NCI-H1417 (cell line): Measurements from ENCODE around the gene UBE4B.

ENCODE experiments used
- DNase-seq, 3 experiments: peaks; one replicate each; lab custom pipeline; 2025; lab: John Stamatoyannopoulos, UW

UBE4B gene

DNA sequence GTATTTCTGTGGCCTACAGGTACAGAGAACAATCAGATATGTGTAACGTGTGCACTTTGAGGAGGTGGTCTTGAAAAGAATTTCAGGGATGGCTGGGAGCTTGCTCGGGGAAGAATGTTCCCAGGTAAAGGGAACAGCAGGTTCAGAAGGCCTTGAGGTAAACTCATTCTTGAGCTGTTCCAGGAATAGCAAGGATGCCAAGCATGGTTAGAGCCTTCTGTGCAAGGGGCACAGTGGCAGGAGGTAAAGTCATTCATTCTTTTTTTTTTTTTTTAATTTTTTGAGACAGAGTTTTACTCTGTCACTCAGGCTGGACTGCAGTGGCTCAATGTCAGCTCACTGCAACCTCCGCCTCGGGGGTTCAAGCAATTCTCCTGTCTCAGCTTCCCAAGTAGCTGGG lies 10.0 kb downstream of the UBE4B start:
- no peak for DNase-seq

DNA sequence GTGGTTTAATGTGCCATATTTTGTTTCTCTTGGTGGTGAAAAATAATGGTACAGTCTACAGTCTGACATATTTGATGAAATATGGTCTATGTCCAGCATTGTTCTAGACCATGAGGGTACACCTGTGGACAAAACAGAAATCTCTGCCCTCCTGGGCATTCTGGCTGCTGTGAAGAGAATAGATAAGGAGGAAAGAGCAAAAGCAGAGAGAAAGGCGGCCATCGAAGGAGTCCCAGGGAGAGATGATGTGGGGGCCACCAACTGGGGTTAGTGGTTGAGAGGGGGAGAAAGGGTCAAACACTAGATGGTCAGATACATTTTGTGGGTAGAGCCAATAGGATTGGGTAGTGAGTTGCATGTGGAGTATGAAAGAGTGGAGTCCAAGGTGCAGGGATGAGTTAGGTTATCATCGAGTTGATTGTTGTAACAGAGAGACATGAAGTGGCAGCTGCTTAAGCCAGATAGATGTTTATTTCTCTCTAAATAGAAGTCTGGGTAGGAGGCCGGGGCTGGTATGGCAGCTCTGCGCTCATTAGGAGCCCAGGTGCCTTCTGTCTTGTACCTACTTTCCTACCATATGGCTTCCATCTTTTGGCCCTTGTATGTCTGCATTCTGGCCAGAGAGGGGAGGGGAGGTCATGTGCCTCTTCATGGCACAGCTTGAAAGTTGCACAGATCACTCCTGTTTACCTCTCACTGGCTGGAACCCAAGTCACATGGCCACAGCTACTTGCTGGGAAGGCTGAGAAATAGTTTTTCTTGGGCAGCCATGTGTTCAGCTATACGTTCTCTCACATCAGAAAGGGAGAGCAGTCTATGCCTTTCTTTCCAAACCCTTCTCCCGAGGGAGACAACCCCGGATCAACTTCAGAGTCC lies 13.0 kb downstream of the UBE4B start:
- no peak for DNase-seq

DNA sequence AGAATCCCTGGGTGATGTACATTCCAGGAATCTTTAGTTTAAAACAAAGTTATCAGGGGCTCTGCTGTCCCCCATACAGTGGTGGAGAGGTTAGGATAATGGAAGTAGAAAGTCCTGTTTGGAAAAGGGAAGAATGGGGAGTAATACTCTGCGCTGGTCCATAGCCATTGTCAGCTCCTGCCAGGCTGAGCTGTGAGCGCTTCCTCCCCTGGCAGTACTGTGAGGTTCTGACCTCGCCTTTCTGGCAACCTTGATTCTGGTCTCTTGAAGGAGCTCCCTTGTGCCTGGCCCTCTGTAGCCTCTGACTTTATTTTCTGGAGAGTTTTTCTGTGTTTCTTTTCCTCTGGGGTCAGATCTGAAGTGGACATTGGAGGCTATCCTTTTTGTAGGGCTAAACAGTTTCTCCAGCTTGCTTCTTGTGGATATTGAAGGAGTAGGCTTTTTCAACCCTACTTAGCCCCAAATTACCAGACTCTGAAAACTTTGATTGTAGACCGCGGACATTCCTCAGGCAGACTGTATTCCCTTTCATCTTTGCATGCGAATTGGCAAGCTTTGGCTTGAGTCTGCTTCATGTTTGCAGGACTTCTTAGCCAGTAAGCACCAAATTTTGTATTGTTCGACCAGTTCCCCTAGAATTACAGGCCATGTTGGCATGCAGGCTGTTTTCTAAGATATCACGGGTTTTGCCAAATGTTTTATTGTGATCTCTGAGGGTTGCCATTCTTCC lies 13.8 kb downstream of the UBE4B start:
- DNase-seq: no peak

DNA sequence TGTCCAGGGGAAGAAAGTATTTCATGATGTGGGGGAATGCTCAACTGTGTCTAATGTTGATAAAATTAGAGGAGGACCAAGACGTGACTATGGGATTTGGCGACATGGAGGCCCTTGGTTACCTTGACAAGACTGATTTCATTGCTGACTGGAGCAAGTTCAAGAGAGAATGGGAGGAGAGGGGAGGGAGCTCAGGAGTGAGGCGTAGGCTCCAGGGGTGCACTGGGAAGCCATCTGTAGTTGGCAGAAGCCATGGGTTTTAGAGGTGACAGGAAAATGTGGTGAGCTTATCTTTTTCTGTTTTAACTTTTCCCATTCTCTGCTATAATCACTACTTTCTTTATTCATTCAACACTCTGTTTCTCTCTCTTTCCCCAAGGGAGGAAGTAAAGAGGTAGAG lies 15.8 kb downstream of the UBE4B start:
- no peak for DNase-seq

DNA sequence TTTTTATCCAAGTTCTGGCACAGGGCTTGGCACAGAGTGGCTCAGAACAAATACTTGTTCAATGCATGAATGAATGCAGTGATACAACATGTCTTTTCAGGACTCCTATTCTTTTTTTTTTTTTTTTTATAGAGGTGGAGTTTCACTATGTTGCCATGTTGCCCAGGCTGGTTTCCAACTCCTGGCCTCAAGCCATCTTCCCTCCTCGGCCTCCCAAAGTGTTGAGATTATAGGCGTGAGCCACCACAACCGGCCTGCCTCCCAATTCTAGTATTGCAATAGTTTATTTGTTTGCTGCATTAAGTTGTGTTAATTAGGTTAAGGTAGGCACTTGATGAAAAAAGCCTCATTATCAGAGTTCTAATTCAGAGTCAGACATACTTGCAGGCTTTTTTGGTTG lies 17.9 kb downstream of the UBE4B start:
- DNase-seq: no peak

DNA sequence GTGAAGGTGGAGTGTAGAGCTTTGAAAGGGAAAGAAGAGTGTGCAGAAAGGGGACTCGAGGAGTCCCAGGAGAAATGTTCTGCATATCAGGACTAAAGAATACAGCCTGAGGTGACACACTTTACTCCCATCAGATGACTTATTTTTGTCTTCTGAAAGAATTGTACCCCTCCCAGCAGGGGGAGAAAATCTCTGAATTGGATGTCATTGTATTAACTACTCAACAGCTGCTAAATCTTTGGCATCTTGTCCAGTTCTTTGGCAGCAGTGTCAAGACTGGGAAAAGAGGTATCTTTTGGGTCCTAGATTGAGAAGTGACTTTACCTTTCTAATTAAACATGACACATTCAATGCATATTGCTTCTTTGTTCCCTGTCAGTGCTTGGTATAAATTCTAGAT lies 18.9 kb downstream of the UBE4B start:
- no peak for DNase-seq

DNA sequence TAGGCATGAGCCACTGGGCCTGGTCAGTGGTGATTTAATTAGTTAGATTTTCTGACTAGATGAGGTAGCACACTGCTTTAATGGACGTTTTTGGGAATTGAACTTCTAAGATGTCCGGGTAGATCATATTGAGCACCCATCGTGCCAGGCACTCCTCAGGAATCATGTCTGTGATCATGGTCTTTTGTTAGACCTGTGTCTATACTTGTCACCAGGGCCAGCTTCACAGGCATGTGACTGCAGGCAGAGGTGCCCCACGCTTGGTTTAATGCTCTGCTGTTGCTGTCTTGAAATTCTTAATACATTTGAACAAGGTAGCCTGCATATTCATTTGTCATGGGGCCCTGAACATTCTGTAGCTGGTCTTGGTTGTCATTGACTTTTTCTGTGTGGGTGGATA lies 19.6 kb downstream of the UBE4B start:
- DNase-seq: no peak

DNA sequence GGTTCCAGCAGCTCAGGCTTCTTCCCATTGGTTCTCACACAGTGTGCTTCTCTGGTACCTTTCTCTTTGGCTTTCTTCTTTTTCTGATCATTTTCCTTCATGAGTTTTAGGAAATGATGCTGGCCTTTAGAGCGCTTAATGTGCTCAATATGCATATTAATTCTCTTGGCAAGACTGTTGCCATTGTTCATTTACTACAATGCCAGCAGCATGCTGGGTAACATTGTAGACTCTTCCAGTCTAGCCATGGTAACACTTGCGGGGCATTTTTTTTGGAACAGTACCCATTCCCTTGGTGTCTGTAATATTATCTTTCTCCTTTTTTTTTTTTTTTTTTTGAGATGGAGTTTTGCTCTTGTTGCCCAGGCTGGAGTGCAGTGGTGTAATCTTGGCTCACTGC lies 21.7 kb downstream of the UBE4B start:
- DNase-seq: no peak

- peak in 1 of 3 experiments; percentile 25 for DNase-seq
Observed at GRCh38 chr1:10056599-10056987, 23.8 kb downstream of the UBE4B start.

DNA sequence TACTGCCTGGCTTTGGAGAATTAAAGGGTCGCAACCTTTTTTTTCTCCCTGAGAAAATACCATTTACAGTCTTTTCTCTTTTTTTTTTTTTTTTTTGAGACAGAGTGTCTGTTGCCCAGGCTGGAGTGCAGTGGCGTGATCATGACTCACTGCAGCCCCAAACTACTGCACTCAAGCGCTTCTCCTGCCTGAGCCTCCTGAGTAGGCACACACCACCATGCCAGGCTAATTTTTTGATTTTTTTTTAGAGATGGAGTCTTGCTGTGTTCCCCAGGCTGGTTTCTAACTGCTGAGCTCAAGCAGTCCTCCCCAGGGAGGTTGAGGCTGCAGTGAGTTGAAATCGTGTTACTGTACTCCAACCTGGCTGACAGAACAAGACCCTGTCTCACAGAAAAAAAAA lies 24.6 kb downstream of the UBE4B start:
- no peak for DNase-seq

DNA sequence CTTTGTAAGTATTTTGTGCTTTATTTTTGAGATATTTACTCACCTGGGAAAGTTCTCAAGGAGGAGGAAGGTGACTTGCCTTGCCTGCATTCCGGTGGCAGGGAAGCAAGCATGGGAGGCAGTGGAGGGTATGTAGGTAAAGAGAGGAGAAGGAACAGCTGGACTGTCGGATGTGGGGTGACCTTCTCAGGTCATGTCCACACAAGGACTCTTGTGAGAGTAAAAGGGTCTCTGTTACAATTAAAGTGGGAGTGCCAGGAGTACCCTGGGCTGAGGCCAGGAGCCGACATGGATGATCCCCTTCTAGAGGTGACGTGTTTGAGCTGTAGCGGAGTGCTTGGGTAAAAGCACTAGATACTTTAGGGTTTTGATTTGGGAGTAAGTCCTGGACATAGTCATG lies 25.0 kb downstream of the UBE4B start:
- DNase-seq: no peak

GRCh38 chr1:10059342-10059718 lies 26.6 kb downstream of the UBE4B start:
- no peak for DNase-seq

DNA sequence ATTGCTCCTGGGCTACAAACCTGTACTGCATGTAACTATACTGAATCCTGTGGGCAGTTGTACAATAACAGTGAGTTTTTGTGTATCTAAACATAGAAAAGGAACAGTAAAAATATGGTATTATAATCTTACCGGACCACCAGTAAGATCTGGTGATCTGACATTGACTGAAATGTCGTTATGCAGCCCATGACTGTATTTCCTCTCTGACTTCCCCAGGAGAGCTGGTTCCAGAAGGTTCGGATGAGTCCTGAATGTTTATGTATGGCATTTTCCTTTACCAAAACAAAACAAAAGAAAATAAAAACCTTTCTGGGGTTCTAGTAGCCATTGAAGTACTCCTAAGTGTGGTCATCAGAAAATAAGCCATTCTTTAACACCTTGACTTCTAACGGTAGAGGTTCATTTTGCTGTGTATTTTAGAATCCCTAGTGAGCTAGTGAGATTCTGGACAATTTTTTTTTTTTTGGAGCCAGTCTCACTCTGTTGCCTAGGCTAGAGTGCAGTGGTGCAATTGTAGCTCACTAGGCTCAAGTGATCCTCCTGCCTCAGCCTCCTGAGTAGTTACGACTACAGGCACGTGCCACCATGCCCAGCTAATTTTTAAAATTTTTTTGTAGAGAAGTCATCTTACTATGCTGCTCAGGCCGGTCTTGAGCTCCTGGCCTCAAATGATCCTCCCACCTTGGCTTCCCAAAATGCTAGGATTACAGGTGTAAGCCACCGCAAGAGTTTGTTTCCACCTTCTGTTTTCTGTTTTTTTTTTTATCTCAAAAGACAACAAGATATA lies 27.7 kb downstream of the UBE4B start:
- DNase-seq: no peak

GRCh38 chr1:10061276-10061675 lies 28.5 kb downstream of the UBE4B start:
- no peak for DNase-seq

DNA sequence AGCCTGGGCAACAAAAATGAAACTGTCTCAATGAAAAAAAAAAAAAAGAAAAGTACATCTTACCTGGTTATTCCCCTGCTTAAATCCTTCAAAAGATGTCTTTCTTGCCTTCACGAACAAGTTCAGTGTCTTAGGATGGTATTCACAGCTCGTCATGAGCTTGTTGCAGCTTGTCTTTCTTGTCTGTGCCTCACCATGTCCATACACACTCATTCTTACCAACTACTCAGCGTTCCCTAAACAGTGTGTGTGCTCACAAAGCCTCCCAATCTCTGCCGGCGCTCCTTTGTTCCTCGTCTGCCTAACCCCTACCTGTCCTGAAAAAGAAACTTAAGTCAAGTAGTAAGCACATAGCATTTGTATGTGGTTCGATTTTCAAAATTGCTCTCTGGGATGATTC lies 31.1 kb downstream of the UBE4B start:
- DNase-seq: no peak

DNA sequence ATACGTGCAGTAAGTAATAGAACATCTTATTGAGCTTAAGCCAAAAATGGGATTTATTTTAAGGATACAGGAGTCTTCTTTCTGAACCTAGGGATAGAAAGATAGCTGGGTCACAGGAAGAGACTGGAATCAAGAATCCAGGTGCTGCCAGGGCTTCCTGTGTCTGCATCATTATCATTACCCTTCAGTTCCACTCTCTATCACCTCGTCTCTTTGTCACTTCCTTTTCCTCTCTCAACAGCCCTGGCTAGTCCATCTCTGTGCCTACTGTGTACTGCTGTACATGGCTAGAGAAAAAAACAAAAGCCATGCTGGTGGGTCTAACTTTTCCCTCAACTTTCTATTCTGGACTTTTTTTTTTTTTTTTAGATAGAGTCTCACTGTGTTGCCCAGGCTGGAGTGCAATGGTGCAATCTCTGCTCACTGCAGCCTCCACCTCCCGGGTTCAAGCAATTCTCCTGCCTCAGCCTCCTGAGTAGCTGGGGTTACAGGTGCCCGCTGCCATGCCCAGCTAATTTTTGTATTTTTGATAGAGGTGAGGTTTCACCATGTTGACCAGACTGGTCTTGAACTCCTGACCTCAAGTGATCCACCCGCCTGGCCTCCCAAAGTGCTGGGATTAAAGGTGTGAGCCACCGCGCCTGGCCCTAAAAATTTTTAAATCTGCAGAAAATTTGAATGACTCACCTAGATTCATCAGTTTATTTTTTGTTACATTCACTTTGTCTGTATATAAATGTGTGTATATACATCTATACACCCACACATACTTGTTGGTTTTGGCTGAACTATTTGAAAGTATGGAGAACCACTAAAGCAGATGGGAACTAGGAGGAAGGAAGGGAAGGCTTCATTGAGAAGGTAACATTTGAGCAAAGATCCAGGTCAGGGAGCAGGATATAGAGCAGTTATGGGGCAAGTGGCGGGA lies 31.9 kb downstream of the UBE4B start:
- DNase-seq: no peak

- DNase-seq: no peak
Observed at GRCh38 chr1:10065344-10065685, 32.6 kb downstream of the UBE4B start.

DNA sequence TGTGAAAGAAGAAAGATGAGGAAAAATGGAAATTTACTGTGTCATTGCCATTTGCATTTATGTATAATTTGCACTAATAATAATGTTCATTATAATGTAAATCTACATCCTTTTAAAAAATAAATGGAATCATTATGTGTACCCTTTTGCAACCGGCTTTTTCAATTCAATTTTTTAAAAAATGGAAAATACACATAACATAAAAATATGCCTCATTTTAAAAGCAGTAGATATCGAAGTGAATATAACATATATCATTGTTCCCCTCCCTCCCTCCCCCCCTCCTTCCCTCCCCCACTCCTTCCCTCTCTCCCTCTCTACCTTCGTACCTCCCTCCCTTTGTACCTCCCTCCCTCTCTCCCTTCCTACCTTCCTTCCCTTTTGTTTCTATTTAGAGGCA lies 33.0 kb downstream of the UBE4B start:
- DNase-seq: no peak

DNA sequence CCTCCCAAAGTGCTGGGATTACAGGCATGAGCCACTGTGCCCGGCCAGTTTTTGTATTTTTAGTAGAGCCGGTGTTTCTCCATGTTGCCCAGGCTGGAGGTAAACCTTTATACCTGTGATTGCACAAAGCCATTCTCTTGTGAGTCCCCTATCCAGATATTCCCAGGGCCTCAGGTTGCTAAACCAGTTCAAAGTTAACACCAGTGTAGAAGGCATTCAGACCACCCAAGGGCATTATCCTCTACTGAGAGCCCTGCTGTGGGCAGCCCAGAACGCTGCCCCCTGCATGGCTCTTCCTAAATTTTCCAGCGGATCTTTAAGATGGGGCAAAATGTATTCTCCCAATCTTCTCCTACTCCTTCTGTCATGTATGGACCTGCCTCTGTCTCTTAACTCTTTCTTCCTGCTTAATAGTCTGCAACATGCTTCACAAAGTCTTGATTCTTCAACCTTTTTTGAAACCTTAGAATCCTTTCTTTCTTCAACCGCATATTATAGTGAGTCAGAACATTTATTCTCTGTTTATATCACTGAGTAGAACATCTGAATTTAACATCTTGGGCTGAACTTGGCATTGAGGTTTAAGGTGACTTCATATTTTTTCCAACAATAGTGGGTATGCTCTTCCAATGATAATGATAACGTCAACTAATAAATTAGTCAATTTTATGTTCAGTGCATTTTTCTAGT lies 36.0 kb downstream of the UBE4B start:
- no peak for DNase-seq

- no peak for DNase-seq
Observed at GRCh38 chr1:10070206-10070605, 37.4 kb downstream of the UBE4B start.

DNA sequence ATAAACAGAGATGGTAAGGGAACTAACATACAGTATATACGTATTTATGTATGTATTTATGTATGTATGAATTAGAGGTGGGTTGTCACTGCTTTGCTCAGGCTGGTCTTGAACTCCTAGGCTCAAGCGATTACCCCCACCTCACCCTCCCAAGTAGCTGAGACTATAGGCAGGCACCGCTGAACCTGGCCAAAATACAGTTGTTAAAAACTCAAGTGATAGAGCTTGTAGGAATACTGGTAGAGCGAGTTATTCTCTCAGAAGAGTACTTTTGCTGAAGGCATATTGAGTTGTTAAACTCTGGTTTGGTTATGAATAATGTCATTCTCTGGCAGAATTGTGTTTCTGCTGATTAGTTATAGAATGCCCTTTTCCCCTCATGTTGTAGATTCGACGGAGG lies 38.9 kb downstream of the UBE4B start:
- no peak for DNase-seq
